HS-27A (cell line): Measurements from ENCODE around the gene C18orf32.
"Not testable (repeated sequence)": the region's sequence is repeated elsewhere in the genome, so short reads cannot be mapped to it uniquely, and the experiment has no call there.

Experiments
- DNase-seq: peaks from one replicate; pipeline ENCODE4 v3.0.0-alpha.2; 2012; ENCODE audit warnings: low read depth, missing footprints

The C18orf32 gene

GRCh38 chr18:49500201-49500921 is 13.3 kb upstream of the C18orf32 start:
- no peak for DNase-seq

- no peak for DNase-seq
Observed at GRCh38 chr18:49499046-49499637, 12.1 kb upstream of the C18orf32 start.

- DNase-seq: no peak
Observed at GRCh38 chr18:49495480-49495879, 8.4 kb upstream of the C18orf32 start.

- DNase-seq: no peak
Observed at GRCh38 chr18:49495076-49495475, 8.0 kb upstream of the C18orf32 start.

- no peak for DNase-seq
Observed at GRCh38 chr18:49494660-49495059, 7.6 kb upstream of the C18orf32 start.

- DNase-seq: no peak
Observed at GRCh38 chr18:49492694-49493033, 5.6 kb upstream of the C18orf32 start.

- DNase-seq: peak; percentile 98
Observed at GRCh38 chr18:49491857-49492693, 5.0 kb upstream of the C18orf32 start, which contains the start of gene RPL17. RPL17 (minus strand) TSS chr18:49492465.

GRCh38 chr18:49491534-49491856 is 4.5 kb upstream of the C18orf32 start:
- DNase-seq: no peak

- DNase-seq: no peak
Observed at GRCh38 chr18:49490246-49490762, 3.3 kb upstream of the C18orf32 start.

GRCh38 chr18:49487711-49488310 is 777 bp upstream of the C18orf32 start:
- no peak for DNase-seq

GRCh38 chr18:49486606-49486952 is 455 bp downstream of the C18orf32 start:
- no peak for DNase-seq

GRCh38 chr18:49486134-49486533 is 900 bp downstream of the C18orf32 start:
- DNase-seq: no peak

GRCh38 chr18:49483198-49483597 is 3.8 kb downstream of the C18orf32 start:
- no peak for DNase-seq

- no peak for DNase-seq
Observed at GRCh38 chr18:49481907-49482306, 5.1 kb downstream of the C18orf32 start.

- no peak for DNase-seq
Observed at GRCh38 chr18:49481317-49481716, 5.7 kb downstream of the C18orf32 start.

- no peak for DNase-seq
Observed at GRCh38 chr18:49479381-49480137, 7.5 kb downstream of the C18orf32 start.

- no peak for DNase-seq
Observed at GRCh38 chr18:49476664-49477411, 10.2 kb downstream of the C18orf32 start.

GRCh38 chr18:49474935-49475334 is 12.1 kb downstream of the C18orf32 start:
- DNase-seq: not testable (repeated sequence)

GRCh38 chr18:49473721-49474120 is 13.3 kb downstream of the C18orf32 start:
- no peak for DNase-seq

- DNase-seq: no peak
Observed at GRCh38 chr18:49472459-49472858, 14.6 kb downstream of the C18orf32 start.

GRCh38 chr18:49471532-49471931 is 15.5 kb downstream of the C18orf32 start:
- no peak for DNase-seq
